Caco-2 (cell line): ENCODE measurements around the gene SYT7. TPM values are rescaled to one million over a fixed set of nuclear protein-coding genes. Genes with fewer than 3 reads are reported as not detected.

Experiments used
- BruUV-seq: library from RNA; stranded (reverse); fragments of 400-500 nt; replicated peaks from 2 replicates; lab custom pipeline; 2021; lab: Mats Ljungman, UMichigan
- CTCF ChIA-PET: fragments of 300-600 bp; sonication (Branson Sonifier 250); formaldehyde crosslinking; loops from one replicate; lab custom pipeline; 2022; ENCODE audit warnings: antibody characterized with exemption; lab: Charles Lee
- POLR2A ChIA-PET: fragments of 300-600 bp; sonication (Branson Sonifier 250); formaldehyde crosslinking; loops from one replicate; lab custom pipeline; 2022; ENCODE audit warnings: antibody characterized with exemption; lab: Charles Lee
- DNase-seq, 2 experiments: peaks; one replicate each; pipeline versions ENCODE4 v3.0.0 to v3.0.0-alpha.2; 2020 to 2022
- H3K27me3 ChIP-seq: replicated peaks from 2 replicates; pipeline ENCODE4 v1.6.0; 2011; ENCODE audit warnings: low read length; ENCODE audit not compliant: control insufficient read depth, insufficient read depth
- H3K36me3 ChIP-seq: 2 replicates; pipeline ENCODE4 v1.5.1; 2011; ENCODE audit warnings: low read length; ENCODE audit not compliant: control insufficient read depth, insufficient read depth
- H3K4me1 ChIP-seq: fragments of 250-450 bp; sonication (Bioruptor Pico); 2 replicates; pipeline ENCODE4 v1.5.1; 2020; ENCODE audit warnings: mild to moderate bottlenecking
- H3K4me3 ChIP-seq: 2 replicates; pipeline ENCODE4 v1.5.1; 2011; ENCODE audit warnings: low read depth, mild to moderate bottlenecking, control low read depth, low read length
- H3K9me3 ChIP-seq: fragments of 250-450 bp; sonication (Bioruptor Pico); 2 replicates; pipeline ENCODE4 v1.5.1; 2020; ENCODE audit warnings: mild to moderate bottlenecking, moderate library complexity
- H3K27ac Mint-ChIP-seq: one replicate; pipeline ENCODE4 v1.8.0; 2022; ENCODE audit warnings: mixed read lengths; ENCODE audit not compliant: unreplicated experiment
- H3K27me3 Mint-ChIP-seq: one replicate; pipeline ENCODE4 v1.8.0; 2022; ENCODE audit warnings: mixed read lengths; ENCODE audit not compliant: insufficient read depth, unreplicated experiment
- H3K36me3 Mint-ChIP-seq: one replicate; pipeline ENCODE4 v1.8.0; 2022; ENCODE audit warnings: mild to moderate bottlenecking, mixed read lengths; ENCODE audit not compliant: insufficient read depth, unreplicated experiment
- H3K4me1 Mint-ChIP-seq: one replicate; pipeline ENCODE4 v1.8.0; 2022; ENCODE audit warnings: low read depth, mixed read lengths; ENCODE audit not compliant: unreplicated experiment
- H3K4me3 Mint-ChIP-seq: one replicate; pipeline ENCODE4 v1.8.0; 2022; ENCODE audit warnings: mild to moderate bottlenecking, moderate library complexity, mixed read lengths; ENCODE audit not compliant: unreplicated experiment
- H3K9me3 Mint-ChIP-seq: one replicate; pipeline ENCODE4 v1.8.0; 2022; ENCODE audit warnings: mixed read lengths; ENCODE audit not compliant: unreplicated experiment
- CTCF ChIP-seq, 2 experiments: fragments of 200-600 bp in 1 of 2; IDR thresholded peaks; 1 replicate in 1 of 2; 2 replicates in 1 of 2; pipeline versions ENCODE4 v1.5.1 to v1.8.0; 2011 to 2022; ENCODE audit warnings: antibody characterized with exemption in 1 of 2, control low read depth in 1 of 2, inconsistent platforms in 1 of 2, low read depth in 1 of 2, low read length in 1 of 2, mild to moderate bottlenecking in 1 of 2, moderate library complexity in 1 of 2; ENCODE audit not compliant: insufficient read depth in 1 of 2, severe bottlenecking in 1 of 2, unreplicated experiment in 1 of 2
- intact Hi-C: fragments of 100-400 bp; cut with micrococcal nuclease; formaldehyde crosslinking; loops from one replicate; pipeline ENCODE4 v1.10.0; 2022; ENCODE audit not compliant: unreplicated experiment
- total RNA-seq: library from RNA; stranded (reverse); gene quantifications from 2 replicates; pipeline ENCODE4 v1.2.3, GENCODE V29; 2022

The SYT7 gene
- total RNA-seq, 1 experiment from 2014 or later: 33.5 TPM

GRCh38 chr11:61505640-61506155, 75.2 kb downstream of the SYT7 start:
- TF ChIP-seq CTCF (IDR thresholded peaks at IDR 0.05; ENCODE audit: insufficient read depth in 1 of 2, low read depth in 1 of 2, low read length in 1 of 2, severe bottlenecking in 1 of 2, unreplicated experiment in 1 of 2): no peak
- Mint-ChIP-seq H3K4me3 (no peak overlapping the region), H3K27ac (no peak overlapping the region), H3K27me3 (peaks cover 5% of the 10 kb centered on the region), H3K36me3 (peaks cover 6% of the 10 kb centered on the region), H3K4me1 (peaks cover 7% of the 10 kb centered on the region), H3K9me3 (no peaks in the 10 kb centered on the region)
- Histone ChIP-seq H3K4me3 (no peak overlapping the region), H3K36me3 (no peaks in the 10 kb centered on the region), H3K27me3 (no peaks in the 10 kb centered on the region), H3K9me3 (no peaks in the 10 kb centered on the region), H3K4me1 (peaks cover 14% of the 10 kb centered on the region; the same call in 1 of the 2 replicates)
- POLR2A ChIA-PET: no interaction called here
- CTCF ChIA-PET: no interaction called here
- intact Hi-C loops: no loop called here
- no peak for DNase-seq
- BruUV-seq: no TSS peak

- Mint-ChIP-seq H3K27ac (no peak overlapping the region), H3K4me3 (no peak overlapping the region), H3K9me3 (no peaks in the 10 kb centered on the region), H3K4me1 (peaks cover 7% of the 10 kb centered on the region), H3K27me3 (peaks cover 5% of the 10 kb centered on the region), H3K36me3 (peaks cover 6% of the 10 kb centered on the region)
- POLR2A ChIA-PET: no interaction called here
- TF ChIP-seq CTCF (IDR thresholded peaks at IDR 0.05; ENCODE audit: insufficient read depth in 1 of 2, low read depth in 1 of 2, low read length in 1 of 2, severe bottlenecking in 1 of 2, unreplicated experiment in 1 of 2): no peak
- CTCF ChIA-PET: no interaction called here
- BruUV-seq: no TSS peak
- H3K27me3 ChIP-seq: no peaks in the 10 kb centered on the region
- intact Hi-C loops: no loop called here
- no peaks in the 10 kb centered on the region for H3K36me3 ChIP-seq
- no peak overlapping the region for H3K4me3 ChIP-seq
- H3K9me3 ChIP-seq: no peaks in the 10 kb centered on the region
- peaks cover 14% of the 10 kb centered on the region; the same call in 1 of the 2 replicates for H3K4me1 ChIP-seq
- DNase-seq: no peak
Measured at GRCh38 chr11:61505106-61505505, 75.8 kb downstream of the SYT7 start.

GRCh38 chr11:61503135-61503770, 77.6 kb downstream of the SYT7 start:
- Mint-ChIP-seq H3K4me3 (no peak overlapping the region), H3K36me3 (peaks cover 6% of the 10 kb centered on the region), H3K9me3 (no peaks in the 10 kb centered on the region), H3K4me1 (peaks cover 7% of the 10 kb centered on the region), H3K27ac (no peak overlapping the region), H3K27me3 (peaks cover 5% of the 10 kb centered on the region)
- CTCF ChIA-PET: interaction anchor here (0.7 to 1.3 kb wide), 2 partner anchors 74 to 150 kb away, joined by 4 to 5 read pairs; no protein-coding TSS in a partner anchor
- no TSS peak for BruUV-seq
- POLR2A ChIA-PET: no interaction called here
- peaks cover 9% of the 10 kb centered on the region; the same call in 1 of the 2 replicates for H3K4me1 ChIP-seq
- DNase-seq: no peak
- H3K9me3 ChIP-seq: no peaks in the 10 kb centered on the region
- no peaks in the 10 kb centered on the region for H3K36me3 ChIP-seq
- H3K27me3 ChIP-seq: no peaks in the 10 kb centered on the region
- no peak for TF ChIP-seq CTCF (IDR thresholded peaks at IDR 0.05; ENCODE audit: insufficient read depth in 1 of 2, low read depth in 1 of 2, low read length in 1 of 2, severe bottlenecking in 1 of 2, unreplicated experiment in 1 of 2)
- no peak overlapping the region for H3K4me3 ChIP-seq
- intact Hi-C loops: no loop called here
